Measurements from ENCODE around the gene EVI2A. TPM values are rescaled to one million over a fixed set of nuclear protein-coding genes. Genes with fewer than 3 reads are reported as not detected.
A peak's percentile ranks its signal among the peaks of the same experiment; 100 is the strongest.

EVI2A gene
- total and polyA plus RNA-seq, 10 of the 15 experiments (the other 5 are each of a cell fraction or from before 2014, with no cell fraction given): 4.6 to 78.3 (median 25.7) TPM

DNA sequence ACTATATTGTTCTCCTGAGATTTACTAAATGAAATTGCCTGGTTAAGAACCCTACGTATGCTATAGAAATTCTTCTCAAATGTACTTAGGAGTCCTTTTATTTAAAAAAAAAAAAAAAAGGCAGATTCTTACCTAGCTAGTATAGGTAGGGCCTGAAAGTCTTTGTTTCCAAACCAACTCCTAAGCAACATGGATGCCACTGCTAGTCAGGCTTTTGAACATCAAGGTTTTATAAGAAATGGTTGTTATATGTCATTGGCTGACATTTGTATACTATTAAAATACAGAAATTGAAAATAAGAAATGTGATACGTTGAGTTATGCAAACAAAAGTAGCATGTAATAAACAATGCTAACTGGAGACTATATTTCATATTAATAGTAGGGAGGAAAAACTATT lies 1.2 kb downstream of the EVI2A start:
- intact Hi-C loops (cut with micrococcal nuclease; ENCODE audit: unreplicated experiment) (no loop called here), in situ Hi-C loops (cut with MboI) (no loop called here)
- Histone ChIP-seq H3K27ac (ENCODE audit: control insufficient read depth, insufficient read depth) (peak overlapping the region; percentile 95), H3K79me2 (ENCODE audit: control insufficient read depth, insufficient read depth, low read length) (peaks cover 61% of the 10 kb centered on the region), H3K4me2 (ENCODE audit: control insufficient read depth, insufficient read depth) (peak overlapping the region; percentile 88), H4K20me1 (ENCODE audit: control insufficient read depth, insufficient read depth) (no peaks in the 10 kb centered on the region), H3K9me3 (replicated peaks; ENCODE audit: control insufficient read depth, insufficient read depth, low read length) (no peaks in the 10 kb centered on the region), H3K4me3 (peak overlapping the region; percentile 65), H3K4me1 (ENCODE audit: control insufficient read depth, insufficient read depth, low read length) (peaks cover 11% of the 10 kb centered on the region), H3K27me3 (replicated peaks in 1 of 2; ENCODE audit: control insufficient read depth in 2 of 2, insufficient read depth in 2 of 2, low read length in 1 of 2) (no peaks in the 10 kb centered on the region), H3K9ac (ENCODE audit: control insufficient read depth, insufficient read depth, low read length) (peak overlapping the region; percentile 54), H2AFZ (ENCODE audit: control insufficient read depth, low read depth, low read length) (no peak overlapping the region), H3K36me3 (ENCODE audit: control insufficient read depth in 2 of 2, insufficient read depth in 2 of 2, low read length in 1 of 2) (no peaks in the 10 kb centered on the region)
- FAIRE-seq (no peak), DNase-seq (ENCODE audit: low read depth, low spot score) (no peak), ATAC-seq (peak; percentile 12; the same call in 1 of the 3 replicates)
- ChIA-PET CTCF (interaction anchor here (1.5 to 10.7 kb wide), 5 partner anchors 11 to 516 kb away, joined by 3 to 80 read pairs (median 9); no protein-coding TSS in a partner anchor), SMC1A (ENCODE audit: uncharacterized antibody, unreplicated experiment) (interaction anchor here (0.8 to 9.5 kb wide), 13 partner anchors 11 to 351 kb away, joined by 3 to 101 read pairs (median 5); no protein-coding TSS in a partner anchor), RAD21 (ENCODE audit: unreplicated experiment) (interaction anchor here (1.0 to 3.3 kb wide), 6 partner anchors 10 to 167 kb away, joined by 3 to 39 read pairs (median 10); no protein-coding TSS in a partner anchor), POLR2A (interaction anchor here (1.0 to 2.6 kb wide), 5 partner anchors 10 to 174 kb away, joined by 4 to 30 read pairs (median 5); no protein-coding TSS in a partner anchor)
- no peak for TF ChIP-seq SMARCA5 (IDR thresholded peaks at IDR 0.05)
- TF ChIP-seq, protein P1, sequence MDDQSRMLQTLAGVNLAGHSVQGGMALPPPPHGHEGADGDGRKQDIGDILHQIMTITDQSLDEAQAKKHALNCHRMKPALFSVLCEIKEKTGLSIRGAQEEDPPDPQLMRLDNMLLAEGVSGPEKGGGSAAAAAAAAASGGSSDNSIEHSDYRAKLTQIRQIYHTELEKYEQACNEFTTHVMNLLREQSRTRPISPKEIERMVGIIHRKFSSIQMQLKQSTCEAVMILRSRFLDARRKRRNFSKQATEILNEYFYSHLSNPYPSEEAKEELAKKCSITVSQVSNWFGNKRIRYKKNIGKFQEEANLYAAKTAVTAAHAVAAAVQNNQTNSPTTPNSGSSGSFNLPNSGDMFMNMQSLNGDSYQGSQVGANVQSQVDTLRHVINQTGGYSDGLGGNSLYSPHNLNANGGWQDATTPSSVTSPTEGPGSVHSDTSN (IDR thresholded peaks at IDR 0.05; ENCODE audit: insufficient replicate concordance, low read depth, low read length): no peak
- TF ChIP-seq EP300 (IDR thresholded peaks at IDR 0.05; ENCODE audit: borderline replicate concordance in 1 of 2, control insufficient read depth in 1 of 2, low read depth in 2 of 2, low read length in 2 of 2): no peak
- no peak for TF ChIP-seq CBFB (IDR thresholded peaks at IDR 0.05; ENCODE audit: low read depth)
- TF ChIP-seq, protein P2, sequence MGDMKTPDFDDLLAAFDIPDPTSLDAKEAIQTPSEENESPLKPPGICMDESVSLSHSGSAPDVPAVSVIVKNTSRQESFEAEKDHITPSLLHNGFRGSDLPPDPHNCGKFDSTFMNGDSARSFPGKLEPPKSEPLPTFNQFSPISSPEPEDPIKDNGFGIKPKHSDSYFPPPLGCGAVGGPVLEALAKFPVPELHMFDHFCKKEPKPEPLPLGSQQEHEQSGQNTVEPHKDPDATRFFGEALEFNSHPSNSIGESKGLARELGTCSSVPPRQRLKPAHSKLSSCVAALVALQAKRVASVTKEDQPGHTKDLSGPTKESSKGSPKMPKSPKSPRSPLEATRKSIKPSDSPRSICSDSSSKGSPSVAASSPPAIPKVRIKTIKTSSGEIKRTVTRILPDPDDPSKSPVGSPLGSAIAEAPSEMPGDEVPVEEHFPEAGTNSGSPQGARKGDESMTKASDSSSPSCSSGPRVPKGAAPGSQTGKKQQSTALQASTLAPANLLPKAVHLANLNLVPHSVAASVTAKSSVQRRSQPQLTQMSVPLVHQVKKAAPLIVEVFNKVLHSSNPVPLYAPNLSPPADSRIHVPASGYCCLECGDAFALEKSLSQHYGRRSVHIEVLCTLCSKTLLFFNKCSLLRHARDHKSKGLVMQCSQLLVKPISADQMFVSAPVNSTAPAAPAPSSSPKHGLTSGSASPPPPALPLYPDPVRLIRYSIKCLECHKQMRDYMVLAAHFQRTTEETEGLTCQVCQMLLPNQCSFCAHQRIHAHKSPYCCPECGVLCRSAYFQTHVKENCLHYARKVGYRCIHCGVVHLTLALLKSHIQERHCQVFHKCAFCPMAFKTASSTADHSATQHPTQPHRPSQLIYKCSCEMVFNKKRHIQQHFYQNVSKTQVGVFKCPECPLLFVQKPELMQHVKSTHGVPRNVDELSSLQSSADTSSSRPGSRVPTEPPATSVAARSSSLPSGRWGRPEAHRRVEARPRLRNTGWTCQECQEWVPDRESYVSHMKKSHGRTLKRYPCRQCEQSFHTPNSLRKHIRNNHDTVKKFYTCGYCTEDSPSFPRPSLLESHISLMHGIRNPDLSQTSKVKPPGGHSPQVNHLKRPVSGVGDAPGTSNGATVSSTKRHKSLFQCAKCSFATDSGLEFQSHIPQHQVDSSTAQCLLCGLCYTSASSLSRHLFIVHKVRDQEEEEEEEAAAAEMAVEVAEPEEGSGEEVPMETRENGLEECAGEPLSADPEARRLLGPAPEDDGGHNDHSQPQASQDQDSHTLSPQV (IDR thresholded peaks at IDR 0.05): no peak
- TF ChIP-seq, protein P3, sequence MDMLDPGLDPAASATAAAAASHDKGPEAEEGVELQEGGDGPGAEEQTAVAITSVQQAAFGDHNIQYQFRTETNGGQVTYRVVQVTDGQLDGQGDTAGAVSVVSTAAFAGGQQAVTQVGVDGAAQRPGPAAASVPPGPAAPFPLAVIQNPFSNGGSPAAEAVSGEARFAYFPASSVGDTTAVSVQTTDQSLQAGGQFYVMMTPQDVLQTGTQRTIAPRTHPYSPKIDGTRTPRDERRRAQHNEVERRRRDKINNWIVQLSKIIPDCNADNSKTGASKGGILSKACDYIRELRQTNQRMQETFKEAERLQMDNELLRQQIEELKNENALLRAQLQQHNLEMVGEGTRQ (IDR thresholded peaks at IDR 0.05; ENCODE audit: borderline replicate concordance, low read depth, low read length): no peak
- TF ChIP-seq MEF2A (IDR thresholded peaks at IDR 0.05; ENCODE audit: insufficient read depth, low read depth, low read length): no peak
- TF ChIP-seq NR2C1 (IDR thresholded peaks at IDR 0.05): no peak
- TF ChIP-seq SUZ12 (IDR thresholded peaks at IDR 0.05; ENCODE audit: unreplicated experiment): no peak
- TF ChIP-seq PAX8 (IDR thresholded peaks at IDR 0.05): no peak
- no peak for TF ChIP-seq IKZF1 (conservative IDR thresholded peaks at IDR 0.05)
- TF ChIP-seq CHD2 (IDR thresholded peaks at IDR 0.05; ENCODE audit: borderline replicate concordance, low read depth, low read length): no peak
- BruUV-seq (replicated peaks): no TSS peak
- WGBS (ENCODE audit: insufficient coverage, insufficient replicate concordance, low lambda C conversion rate, missing lambda C conversion rate): 0% methylated on average over 2 of the region's 2 CpGs

Measured in GM12878 (cell line).